ENCODE results near the gene CREBBP.

- TF ChIP-seq CTCF (conservative IDR thresholded peaks at IDR 0.05; ENCODE audit: low read length) (no peak), EZH2phosphoT487 (IDR thresholded peaks at IDR 0.05; ENCODE audit: borderline replicate concordance, low read depth, low read length) (no peak)
Measured at GRCh38 chr16:3728424-3729160, 151.9 kb downstream of the CREBBP start.

Measured in OCI-LY7 (cell line).